Testis (tissue), 3 donors: ENCODE results near the gene GATA1. TPM values are rescaled to one million over a fixed set of nuclear protein-coding genes. Genes with fewer than 3 reads are reported as not detected.
A peak's percentile ranks its signal among the peaks of the same experiment; 100 is the strongest.

Experiments
- DNase-seq: peaks from one replicate; pipeline ENCODE4 v3.0.0-alpha.2; 2019
- H3K27ac ChIP-seq, 2 donors: fragments of 200-600 bp; sonication (generic); one replicate each; pipeline ENCODE4 v1.5.1; 2019
- H3K27me3 ChIP-seq: fragments of 200-600 bp; sonication (generic); one replicate; pipeline ENCODE4 v1.5.1; 2019
- H3K36me3 ChIP-seq: fragments of 200-600 bp; sonication (generic); one replicate; pipeline ENCODE4 v1.5.1; 2017; ENCODE audit warnings: low read depth; ENCODE audit errors: missing control alignments
- H3K4me1 ChIP-seq: fragments of 200-600 bp; sonication (generic); one replicate; pipeline ENCODE4 v1.5.1; 2019
- H3K4me3 ChIP-seq, 2 donors: fragments of 200-600 bp; sonication (generic); one replicate each; pipeline ENCODE4 v1.5.1; 2017 to 2019
- H3K9me3 ChIP-seq: fragments of 200-600 bp; sonication (generic); one replicate; pipeline ENCODE4 v1.5.1; 2017
- CTCF ChIP-seq, 3 experiments: fragments of 450-650 bp in 2 of 3; fragments of 200-600 bp in 1 of 3; sonication (generic) in 1 of 3; IDR thresholded peaks; one replicate each; pipeline ENCODE4 v1.5.1; 2016 to 2019; ENCODE audit warnings: antibody characterized with exemption in 3 of 3, mild to moderate bottlenecking in 2 of 3, moderate library complexity in 1 of 3
- POLR2A ChIP-seq: fragments of 450-650 bp; IDR thresholded peaks from one replicate; pipeline ENCODE4 v1.6.1; 2017; ENCODE audit warnings: antibody characterized with exemption, mild to moderate bottlenecking, moderate library complexity
- WGBS, 2 donors: methylation state at CpG; one replicate each; pipeline ENCODE4 v1.1.5; 2018; 5-methylcytosine and 5-hydroxymethylcytosine counted together
- intact Hi-C: fragments of 100-400 bp; cut with DNase I; formaldehyde crosslinking; loops from one replicate; pipeline ENCODE4 v1.15.1; 2023; ENCODE audit warnings: low total_unique reads
- polyA plus RNA-seq: library from polyadenylated mRNA; stranded (reverse); fragments of 350-450 nt; fragmentation: Illumina TruSeq; extraction: RNeasy Lipid Tissue Mini Kit (QIAGEN cat#74804); gene quantifications from one replicate; pipeline ENCODE4 v1.2.3, GENCODE V29; 2014; ENCODE audit warnings: low read depth, low replicate concordance; ENCODE audit not compliant: insufficient read depth
- small RNA-seq, 2 donors: library from RNA; depleted of rRNA; stranded (forward); fragments of <200 nt; gene quantifications; one replicate each; pipeline ENCODE3, GENCODE V24; 2016
- total RNA-seq, 2 donors: library from RNA; depleted of rRNA; stranded (reverse); fragments of >200 nt; gene quantifications; one replicate each; pipeline ENCODE4 v1.2.3, GENCODE V29; 2016

GATA1 gene
- total and polyA plus RNA-seq, 3 donors from 2014 or later: 0.24 to 1.3 TPM; not detected in 1

DNA sequence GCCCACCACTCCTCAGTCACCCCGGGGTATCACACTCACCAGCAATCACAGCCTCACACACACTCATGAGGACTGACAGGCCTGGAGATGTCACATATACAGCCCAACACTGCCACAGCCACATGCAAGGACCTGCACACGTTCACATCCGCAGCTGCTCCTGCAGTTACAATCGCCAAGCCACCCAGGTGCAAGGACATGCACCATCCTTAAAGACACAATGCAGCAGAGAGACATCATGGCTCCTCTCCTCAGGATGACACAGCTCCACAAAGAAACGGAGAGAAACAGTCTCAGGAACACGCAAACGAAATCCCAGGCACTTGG is 48.0 kb downstream of the GATA1 start:
- WGBS, 2 donors: 5 to 11% methylated on average over 3 to 7 of the region's 7 CpGs
- DNase-seq: no peak
- no peaks in the 10 kb centered on the region for H3K9me3 ChIP-seq
- H3K36me3 ChIP-seq: no peaks in the 10 kb centered on the region
- H3K4me3 ChIP-seq: no peak overlapping the region
- no peak overlapping the region for H3K27ac ChIP-seq
- no peaks in the 10 kb centered on the region for H3K4me1 ChIP-seq
- no peaks in the 10 kb centered on the region for H3K27me3 ChIP-seq
- intact Hi-C loops: no loop called here
- TF ChIP-seq CTCF (IDR thresholded peaks at IDR 0.05) (no peak), POLR2A (no peak)

DNA sequence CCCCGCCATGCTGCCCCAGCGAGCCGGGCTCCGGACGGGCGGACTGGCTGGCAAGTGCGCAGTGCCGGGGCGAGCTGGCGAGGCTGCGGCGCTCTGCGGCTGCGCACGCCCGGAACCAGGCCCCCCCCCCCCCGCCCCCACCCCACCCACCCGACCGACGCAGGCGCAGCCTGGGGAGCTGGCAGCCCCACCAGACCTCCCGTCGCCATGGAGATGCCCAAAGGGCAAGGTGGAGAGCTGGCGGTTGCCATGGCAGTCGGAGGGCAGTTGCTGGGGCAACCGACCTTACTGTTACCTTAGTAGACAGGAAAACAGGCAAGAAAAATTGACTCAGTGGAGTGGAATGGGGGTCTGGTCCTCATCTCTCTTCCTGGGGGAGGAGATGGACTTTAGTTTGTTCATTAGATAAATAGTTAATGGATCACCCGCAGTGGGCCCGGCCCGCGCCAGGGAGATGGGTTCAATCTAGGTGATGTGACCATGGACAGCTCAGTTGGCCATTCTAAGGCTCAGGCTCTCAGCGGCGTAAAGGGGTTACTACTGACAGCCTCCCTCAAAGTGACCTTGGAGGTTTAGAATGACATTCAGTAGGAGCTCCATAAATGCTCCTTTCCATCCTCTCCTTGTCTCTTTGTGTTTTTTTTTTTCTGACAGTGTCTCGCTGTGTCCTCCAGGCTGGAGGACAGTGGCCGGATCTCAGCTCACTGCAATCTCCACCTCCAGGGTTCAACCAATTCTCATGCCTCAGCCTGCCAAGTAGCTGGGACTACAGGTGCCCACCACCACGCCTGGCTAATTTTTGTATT is 49.3 kb downstream of the GATA1 start, which contains the start of gene PCSK1N:
PCSK1N (minus strand) TSS at position 87 of the 806 bp plus-strand sequence; CDS start at position 9, 78 bp downstream.
- Histone ChIP-seq H3K27me3 (no peaks in the 10 kb centered on the region), H3K36me3 (no peaks in the 10 kb centered on the region), H3K27ac (no peak within 1 kb of the TSS), H3K4me1 (no peaks in the 10 kb centered on the region), H3K9me3 (no peaks in the 10 kb centered on the region), H3K4me3 (peak within 1 kb of the TSS in 1 of 2 donors; percentile 20)
- WGBS, 2 donors: 54 to 71% methylated on average over 3 to 10 of the region's 35 CpGs
- TF ChIP-seq CTCF (IDR thresholded peaks at IDR 0.05) (no peak), POLR2A (no peak)
- intact Hi-C loops: no loop called here
- peak; percentile 19 for DNase-seq

DNA sequence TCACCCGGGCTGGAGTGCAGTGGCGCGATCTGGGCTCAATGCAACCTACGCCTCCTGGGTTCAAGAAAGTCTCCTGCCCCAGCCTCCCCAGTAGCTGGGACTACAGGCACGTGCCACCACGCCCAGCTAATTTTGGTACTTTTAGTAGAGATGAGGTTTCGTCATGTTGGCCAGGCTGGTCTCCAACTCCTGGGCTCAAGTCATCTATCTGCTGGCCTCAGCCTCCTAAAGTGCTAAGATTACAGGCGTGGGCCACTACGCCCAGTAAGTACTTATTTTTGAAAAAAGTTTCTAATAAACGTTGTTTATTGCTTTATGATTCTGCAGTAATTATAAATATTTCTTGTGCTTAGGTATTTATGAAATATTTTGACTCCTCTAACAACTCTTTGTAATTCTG is 53.3 kb downstream of the GATA1 start:
- TF ChIP-seq CTCF (IDR thresholded peaks at IDR 0.05): no peak
- no peak for TF ChIP-seq POLR2A
- no peaks in the 10 kb centered on the region for H3K36me3 ChIP-seq
- H3K27ac ChIP-seq: no peak overlapping the region
- no peaks in the 10 kb centered on the region for H3K27me3 ChIP-seq
- WGBS, 2 donors: 85 to 86% methylated on average over 4 to 7 of the region's 10 CpGs
- DNase-seq: no peak
- no peak overlapping the region for H3K4me3 ChIP-seq
- no peaks in the 10 kb centered on the region for H3K9me3 ChIP-seq
- H3K4me1 ChIP-seq: no peaks in the 10 kb centered on the region
- intact Hi-C loops: no loop called here

Small RNA genes within 50 kb of the gene (small RNA-seq; reads per million reads assigned to genes)
- gene RNU6-29P: 0 reads per million in 2 donors

Other genes starting within 250 kb of the GATA1 start
- gene TBC1D25, start 246.9 kb upstream of the GATA1 start, total RNA-seq: 10 to 100 TPM; 27.3 to 36.1 TPM
- 19.3 TPM for gene TBC1D25, start 246.9 kb upstream of the GATA1 start, polyA plus RNA-seq
- 100 to 1,000 TPM; 121 to 167 TPM for gene RBM3, start 212.1 kb upstream of the GATA1 start, total RNA-seq
- 214 TPM for gene RBM3, start 212.1 kb upstream of the GATA1 start, polyA plus RNA-seq
- gene WDR13, start 189.1 kb upstream of the GATA1 start, total RNA-seq: 100 to 1,000 TPM; 109 to 148 TPM
- 69.6 TPM for gene WDR13, start 189.1 kb upstream of the GATA1 start, polyA plus RNA-seq
- 1 to 10 TPM; 2.5 to 5.5 TPM for gene WAS, start 102.8 kb upstream of the GATA1 start, total RNA-seq
- 4.7 TPM for gene WAS, start 102.8 kb upstream of the GATA1 start, polyA plus RNA-seq
- 10 to 100 TPM; 16.5 to 16.7 TPM for gene SUV39H1, start 89.9 kb upstream of the GATA1 start, total RNA-seq
- 10.3 TPM for gene SUV39H1, start 89.9 kb upstream of the GATA1 start, polyA plus RNA-seq
- not detected for gene GLOD5, start 24.8 kb upstream of the GATA1 start, total RNA-seq
- 0.83 TPM for gene GLOD5, start 24.8 kb upstream of the GATA1 start, polyA plus RNA-seq
- 100 to 1,000 TPM; 223 to 269 TPM for gene HDAC6, start 15.5 kb downstream of the GATA1 start, total RNA-seq
- 147 TPM for gene HDAC6, start 15.5 kb downstream of the GATA1 start, polyA plus RNA-seq
- gene ERAS, start 39.9 kb downstream of the GATA1 start, total RNA-seq: 1 to 10 TPM; 1.4 to 2.0 TPM
- 0.76 TPM for gene ERAS, start 39.9 kb downstream of the GATA1 start, polyA plus RNA-seq
- gene PCSK1N, start 49.0 kb downstream of the GATA1 start, total RNA-seq: 10 to 100 TPM; 62.5 to 82.8 TPM
- gene PCSK1N, start 49.0 kb downstream of the GATA1 start, polyA plus RNA-seq: 8.6 TPM
- 10 to 100 TPM; 41.2 to 53.2 TPM for gene TIMM17B, start 111.2 kb downstream of the GATA1 start, total RNA-seq
- gene TIMM17B, start 111.2 kb downstream of the GATA1 start, polyA plus RNA-seq: 32.9 TPM
- 10 to 100 TPM; 39.3 to 43.7 TPM for gene PQBP1, start 111.3 kb downstream of the GATA1 start, total RNA-seq
- 37.8 TPM for gene PQBP1, start 111.3 kb downstream of the GATA1 start, polyA plus RNA-seq
- 10 to 100 TPM; 15.9 to 21.6 TPM for gene SLC35A2, start 125.1 kb downstream of the GATA1 start, total RNA-seq
- 18.6 TPM for gene SLC35A2, start 125.1 kb downstream of the GATA1 start, polyA plus RNA-seq
- gene PIM2, start 132.4 kb downstream of the GATA1 start, total RNA-seq: 10 to 100 TPM; 21.5 to 23.0 TPM
- 20.6 TPM for gene PIM2, start 132.4 kb downstream of the GATA1 start, polyA plus RNA-seq
- 10 to 100 TPM; 74.3 to 77.1 TPM for gene OTUD5, start 171.0 kb downstream of the GATA1 start, total RNA-seq
- gene OTUD5, start 171.0 kb downstream of the GATA1 start, polyA plus RNA-seq: 36.2 TPM
- gene KCND1, start 185.3 kb downstream of the GATA1 start, total RNA-seq: 1 to 10 TPM; 2.4 to 3.3 TPM
- 2.3 TPM for gene KCND1, start 185.3 kb downstream of the GATA1 start, polyA plus RNA-seq
- gene GRIPAP1, start 215.7 kb downstream of the GATA1 start, total RNA-seq: 10 to 100 TPM; 76.4 to 88.9 TPM
- 44.4 TPM for gene GRIPAP1, start 215.7 kb downstream of the GATA1 start, polyA plus RNA-seq